ENCODE measurements around the gene GABARAPL2.

DNA sequence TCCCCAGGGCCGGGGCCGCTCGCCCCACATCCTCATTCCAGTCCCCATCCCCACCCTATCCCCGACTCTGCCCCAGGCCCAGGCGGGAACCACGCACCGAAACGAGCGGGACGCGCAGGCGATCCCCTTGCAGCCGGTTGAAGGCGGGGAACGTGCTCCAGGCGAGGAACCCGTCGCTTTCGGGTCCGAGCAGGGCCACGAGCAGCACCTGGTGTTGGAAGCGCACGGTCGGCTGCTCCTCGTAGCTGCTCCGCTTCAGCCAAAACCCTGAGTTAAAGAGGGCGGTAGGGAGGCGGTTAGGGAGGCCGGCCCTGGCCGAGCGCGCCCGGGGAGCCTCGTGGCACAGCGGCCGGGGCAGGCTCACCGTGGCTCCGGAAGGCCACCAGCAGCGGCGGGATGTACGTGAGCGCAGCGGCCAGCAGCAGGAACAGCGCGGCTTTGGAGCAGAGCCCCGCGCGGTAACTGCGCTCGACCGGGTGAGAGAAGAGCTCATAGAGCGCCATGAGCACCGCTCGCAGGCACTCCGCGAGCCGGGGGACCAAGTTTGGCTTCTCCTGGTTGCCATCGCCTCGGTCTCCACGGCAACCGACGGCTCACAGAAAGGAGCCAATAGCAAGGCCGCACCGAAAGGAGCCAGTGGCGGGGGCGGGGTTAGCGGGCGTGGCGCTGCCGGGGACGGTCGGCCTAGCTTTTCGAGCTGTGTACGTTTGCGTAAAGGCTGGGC lies 10.3 kb upstream of the GABARAPL2 start, which contains the start of gene TMEM231:
- TF ChIP-seq CTCF (optimal IDR thresholded peaks at IDR 0.05 in 1 of 3, IDR thresholded peaks at IDR 0.05 in 1 of 3, conservative IDR thresholded peaks at IDR 0.05 in 1 of 3; ENCODE audit: extremely low read depth in 1 of 3, insufficient read depth in 2 of 3, low read length in 3 of 3), result no peak
- TF ChIP-seq EZH2 (IDR thresholded peaks at IDR 0.05; ENCODE audit: low read length), result no peak

All from keratinocyte (primary cell).